Activated naive CD4-positive, alpha-beta T cell treated with Interleukin-2 at 50 U/mL for 16 hours (primary cell): ENCODE data around the gene KIF16B.
"Not testable (repeated sequence)": the region's sequence is repeated elsewhere in the genome, so short reads cannot be mapped to it uniquely, and the experiment has no call there.

Experiments
- DNase-seq: peaks from one replicate; pipeline ENCODE4 v3.0.0-alpha.2; 2020

Gene KIF16B

DNA sequence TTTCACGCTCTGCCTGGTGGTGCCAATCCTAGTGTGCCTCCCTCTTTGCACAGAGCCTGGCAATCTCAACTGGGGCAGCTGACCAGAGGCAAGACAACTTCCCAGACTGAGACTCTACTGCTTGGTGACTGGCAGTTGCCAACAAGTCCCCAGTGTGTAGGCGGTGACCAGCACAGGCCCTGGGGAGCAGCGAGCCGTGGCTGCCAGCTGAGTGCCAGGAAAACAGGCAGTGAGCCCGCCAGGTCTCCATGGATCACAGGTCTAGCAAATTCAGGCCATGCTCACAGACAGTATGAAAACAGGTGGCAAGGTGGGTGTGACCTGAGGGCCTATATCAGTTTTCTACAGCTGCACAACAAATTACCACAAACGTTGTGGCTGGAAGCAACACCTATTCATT lies 289.9 kb downstream of the KIF16B start:
- no peak for DNase-seq

DNA sequence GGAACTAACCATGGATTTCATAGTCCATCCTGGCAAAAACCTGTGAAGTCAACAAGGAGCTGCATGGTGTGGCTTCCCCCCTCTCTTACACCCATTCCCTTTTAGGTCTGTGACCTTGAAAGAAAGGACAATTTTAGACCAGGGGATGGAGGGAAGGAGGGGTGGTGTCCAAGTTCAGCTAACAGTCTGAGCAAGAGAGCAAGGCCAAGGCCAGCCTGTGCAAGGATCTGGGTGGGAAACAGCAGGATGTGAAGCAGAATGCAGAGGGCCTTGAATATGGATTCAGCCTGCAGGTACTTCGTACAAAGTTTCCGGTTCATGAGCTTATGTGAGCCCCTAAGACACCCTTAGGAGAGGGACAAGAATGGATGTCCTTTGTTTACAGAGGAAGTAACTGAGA lies 293.0 kb downstream of the KIF16B start:
- DNase-seq: no peak

DNA sequence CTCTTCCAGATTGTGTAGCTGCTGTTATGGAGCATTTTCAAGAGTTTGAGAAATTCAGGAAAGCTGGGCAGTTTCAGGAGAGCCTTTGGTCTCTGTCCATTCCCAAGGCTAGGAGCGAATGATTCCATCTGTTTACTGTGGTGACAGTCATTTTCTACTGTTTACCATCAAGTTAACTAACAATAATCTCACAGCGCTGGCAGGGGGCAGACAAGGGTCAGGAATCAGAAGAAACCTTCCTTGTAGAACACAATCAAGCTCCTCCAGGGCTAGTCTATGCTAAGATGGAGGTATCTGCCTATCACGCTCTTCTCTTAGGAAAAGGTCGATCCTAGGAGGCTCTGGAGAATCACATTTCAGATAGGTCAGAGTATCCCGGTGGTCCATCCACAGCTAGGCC lies 293.9 kb downstream of the KIF16B start:
- DNase-seq: no peak

DNA sequence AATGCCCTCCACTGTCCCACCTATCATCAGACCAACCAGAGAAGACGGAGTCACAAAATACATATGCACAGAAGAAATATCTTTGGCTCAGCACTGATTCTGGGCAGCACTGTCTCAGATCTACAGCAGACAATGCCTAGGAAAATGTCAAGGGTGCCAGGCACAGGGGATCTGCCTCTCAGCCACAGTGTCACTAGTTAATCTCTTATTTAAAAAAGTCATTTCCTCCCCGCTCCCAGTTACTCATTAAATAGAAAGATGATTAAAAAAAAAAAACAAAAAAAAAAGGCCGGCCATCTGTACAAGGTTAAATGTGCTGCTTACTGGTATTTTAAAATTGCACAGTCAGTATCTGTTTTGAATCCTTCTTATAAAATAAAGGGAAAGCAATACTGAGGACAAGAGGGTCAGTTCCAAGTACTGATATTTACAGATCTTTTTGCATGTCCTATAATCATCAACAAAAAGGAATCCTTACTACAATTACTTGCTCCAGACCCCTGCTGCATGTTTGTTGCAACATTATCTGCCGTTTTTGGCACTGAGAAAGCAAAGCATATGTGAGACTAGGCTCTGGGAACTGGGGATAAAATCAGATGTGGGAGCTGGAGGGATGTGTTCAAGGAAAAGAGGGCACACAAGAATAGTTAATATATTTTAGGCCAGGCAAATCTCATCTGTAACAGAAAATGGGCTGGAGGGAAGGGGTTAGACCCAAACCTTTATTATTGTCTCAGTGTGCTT lies 299.3 kb downstream of the KIF16B start:
- no peak for DNase-seq

DNA sequence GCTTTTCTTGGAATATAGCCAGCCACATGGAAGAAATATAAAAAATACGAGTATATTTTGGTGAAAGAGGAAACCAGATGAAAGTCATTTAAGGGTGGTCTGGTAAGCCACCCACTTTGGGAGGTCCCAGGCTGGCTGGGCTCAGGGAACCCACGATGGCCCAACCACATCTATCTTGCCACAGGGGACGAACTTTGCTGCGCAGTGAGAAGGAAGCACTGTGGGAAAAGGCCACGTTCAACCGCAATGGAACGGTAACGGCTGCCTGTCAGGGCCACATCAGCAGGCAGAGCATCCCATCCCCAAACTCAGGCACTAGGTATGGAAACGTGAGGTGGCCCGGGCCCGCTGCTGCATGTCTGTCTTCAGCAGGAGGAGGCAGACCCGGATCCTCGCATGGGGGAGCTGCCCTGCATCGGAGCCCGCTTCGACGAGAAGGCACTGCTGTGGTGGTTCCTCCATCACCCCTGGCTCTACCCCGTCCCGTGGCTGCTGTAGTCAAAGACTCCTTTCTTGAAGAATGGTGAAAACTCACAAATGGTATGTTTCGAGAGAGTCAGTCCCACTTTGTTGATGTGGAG lies 300.4 kb downstream of the KIF16B start:
- no peak for DNase-seq

DNA sequence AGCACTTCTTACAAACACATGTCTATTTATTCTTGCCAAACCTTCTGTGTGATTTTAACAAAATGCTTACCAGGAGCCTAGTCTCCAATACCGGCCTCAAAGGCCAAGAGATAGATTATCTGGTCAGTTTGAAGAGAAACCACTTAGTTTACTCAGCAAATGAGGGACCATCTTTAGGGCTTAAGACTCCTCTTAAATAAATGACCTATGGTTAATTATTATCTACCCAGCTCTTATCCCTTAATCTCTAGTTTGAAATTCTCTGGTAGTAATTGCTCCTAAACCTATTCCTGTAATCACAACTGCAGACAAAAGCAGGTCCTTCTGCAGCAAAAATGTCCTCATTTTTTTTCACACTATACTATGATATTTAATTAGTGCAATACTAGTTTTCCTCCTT lies 301.8 kb downstream of the KIF16B start:
- no peak for DNase-seq

DNA sequence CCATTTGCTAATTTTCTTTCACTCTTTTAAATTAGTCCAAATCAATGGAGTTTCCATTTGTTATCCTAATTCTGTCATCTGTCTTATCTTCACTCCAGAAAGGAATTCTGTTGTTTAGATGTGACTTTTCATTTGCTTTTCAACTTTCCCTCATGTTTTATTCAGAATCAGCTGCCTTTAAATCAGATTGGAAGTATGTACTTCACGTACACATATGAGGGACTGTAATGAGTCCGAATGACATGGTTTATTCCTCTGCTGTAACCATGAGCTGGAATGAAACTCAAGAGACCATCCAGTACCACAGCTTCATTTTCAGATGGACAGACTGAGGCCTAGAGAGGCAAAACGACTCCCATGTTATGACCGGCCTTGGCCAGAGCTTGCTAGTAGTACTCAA lies 302.3 kb downstream of the KIF16B start:
- DNase-seq: no peak

DNA sequence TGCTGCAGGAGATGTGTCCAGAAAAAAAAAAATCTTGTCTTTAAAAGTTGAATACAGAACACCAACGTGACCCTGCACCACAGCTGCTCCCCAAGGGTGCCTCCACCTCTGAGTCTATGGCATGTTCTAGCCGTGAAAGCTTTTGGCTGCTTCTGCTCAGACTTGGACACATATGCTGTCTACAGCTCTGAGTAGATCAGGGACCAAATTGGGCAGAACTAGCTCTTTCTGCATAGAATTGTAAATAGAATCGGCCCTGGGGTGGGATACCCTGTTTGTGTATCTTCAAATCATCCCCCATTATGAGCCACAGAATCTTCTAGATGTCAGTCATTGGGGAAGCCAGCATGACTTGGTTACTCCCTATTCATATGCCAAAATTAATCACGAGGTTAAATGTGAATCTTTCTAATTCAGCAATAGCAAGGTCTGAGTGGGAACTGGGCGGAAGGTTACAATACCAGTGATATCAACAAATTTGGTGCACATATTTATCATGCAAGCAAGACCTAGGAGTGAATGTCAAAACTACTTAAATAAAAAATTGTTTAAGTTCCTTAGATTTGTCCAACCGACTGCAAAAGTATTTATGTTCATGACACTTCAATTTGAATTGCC lies 302.8 kb downstream of the KIF16B start:
- no peak for DNase-seq

DNA sequence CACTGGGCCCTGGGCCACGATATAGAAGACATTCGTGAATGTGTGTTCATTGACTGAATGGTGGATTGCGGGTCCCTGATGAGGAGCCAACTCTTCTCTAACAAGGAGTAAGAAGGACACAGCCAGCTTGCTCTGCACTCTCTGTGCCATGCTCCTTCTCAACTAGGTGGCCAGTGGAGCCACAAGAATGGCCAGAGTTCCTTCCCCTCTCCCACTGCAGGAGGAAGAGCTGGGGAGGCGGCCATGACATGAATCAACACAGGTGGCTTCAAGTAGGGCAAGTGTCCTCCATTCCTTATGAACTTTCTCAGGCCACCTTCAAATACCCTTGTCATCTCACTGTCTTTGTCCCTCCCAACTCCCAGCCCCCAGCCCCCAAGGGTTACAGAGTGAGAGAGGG lies 305.7 kb downstream of the KIF16B start:
- no peak for DNase-seq

DNA sequence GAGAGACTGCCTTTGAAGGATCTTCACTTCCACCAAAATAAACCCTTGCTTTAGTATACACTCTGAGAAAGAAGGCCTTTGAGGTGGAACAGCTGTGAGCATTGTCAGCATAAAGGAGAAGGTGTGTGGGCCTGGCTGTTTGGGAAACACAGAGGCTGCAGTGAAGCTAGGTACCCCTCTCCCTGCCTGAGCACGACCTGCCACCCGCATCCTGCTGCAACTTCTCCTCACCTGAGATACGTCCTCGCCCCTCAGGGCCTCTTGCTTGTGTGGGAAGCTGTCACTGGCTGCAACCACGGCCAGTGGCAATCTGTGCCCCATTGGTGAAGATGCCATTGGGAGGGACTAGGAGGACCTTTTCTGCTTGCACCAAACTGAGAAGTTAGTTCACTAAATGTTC lies 307.9 kb downstream of the KIF16B start:
- no peak for DNase-seq

DNA sequence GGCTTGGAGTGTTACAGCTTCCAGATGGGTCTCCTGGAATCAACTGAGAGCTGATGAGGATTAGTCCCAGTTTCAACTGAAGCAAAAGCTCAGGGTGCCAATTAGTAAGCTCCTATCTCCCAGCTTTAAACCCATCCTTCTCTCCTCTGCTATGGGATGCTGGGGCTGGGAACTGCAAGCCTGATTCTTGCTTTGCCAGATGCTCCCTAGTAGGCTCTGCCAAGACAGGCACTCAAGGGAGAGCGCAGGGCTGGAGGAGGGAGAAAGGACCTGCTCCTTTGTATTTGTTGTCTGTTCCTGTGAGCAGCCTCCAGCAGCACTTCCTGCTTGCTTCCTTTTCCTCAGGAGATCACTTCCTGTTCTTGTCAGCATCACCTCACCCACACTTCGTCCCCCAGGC lies 309.7 kb downstream of the KIF16B start:
- DNase-seq: no peak

DNA sequence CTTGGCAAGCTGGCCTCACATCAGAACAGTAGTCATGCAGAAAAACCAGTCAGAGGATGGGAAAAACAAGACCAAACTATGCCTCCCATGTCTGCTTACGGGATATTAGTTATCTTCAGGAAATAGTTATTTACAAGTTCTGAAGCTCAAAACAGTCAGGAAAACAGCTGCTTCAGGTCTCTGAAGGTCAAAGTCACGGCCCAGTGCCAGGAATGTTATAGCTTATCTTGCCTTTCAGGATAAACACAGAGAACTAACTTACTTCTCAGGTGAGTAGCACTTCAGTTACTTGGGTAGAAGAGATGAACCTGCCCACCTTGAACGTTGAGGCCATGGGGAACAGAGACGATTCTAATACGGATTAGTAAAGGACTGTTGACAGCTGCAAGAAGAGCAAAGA lies 310.7 kb downstream of the KIF16B start:
- DNase-seq: no peak

DNA sequence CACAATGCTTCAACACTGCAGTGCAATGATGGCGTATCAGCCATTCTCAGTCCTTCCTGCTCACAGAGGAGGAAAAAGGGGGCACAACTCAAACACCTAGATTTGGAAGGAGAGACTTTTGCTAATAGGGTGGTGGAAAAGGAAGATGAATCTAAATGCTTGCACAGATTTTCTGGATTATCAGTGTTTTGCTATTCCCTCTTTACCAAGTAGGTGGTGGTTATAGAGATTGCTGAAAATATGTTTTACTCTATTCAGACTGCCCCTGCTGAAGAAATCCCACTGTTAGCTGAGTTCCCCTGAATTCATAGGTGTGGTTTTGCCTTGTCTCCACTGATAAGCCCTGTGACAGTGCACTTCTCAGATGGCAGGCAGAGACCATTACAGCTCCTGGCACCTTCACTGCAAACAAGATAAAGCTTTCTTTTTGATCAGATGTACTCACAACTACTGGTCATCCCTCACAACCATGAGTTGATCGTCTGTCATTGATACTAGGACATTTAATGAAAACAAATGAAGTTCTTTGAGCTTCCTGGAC lies 311.4 kb downstream of the KIF16B start:
- no peak for DNase-seq

DNA sequence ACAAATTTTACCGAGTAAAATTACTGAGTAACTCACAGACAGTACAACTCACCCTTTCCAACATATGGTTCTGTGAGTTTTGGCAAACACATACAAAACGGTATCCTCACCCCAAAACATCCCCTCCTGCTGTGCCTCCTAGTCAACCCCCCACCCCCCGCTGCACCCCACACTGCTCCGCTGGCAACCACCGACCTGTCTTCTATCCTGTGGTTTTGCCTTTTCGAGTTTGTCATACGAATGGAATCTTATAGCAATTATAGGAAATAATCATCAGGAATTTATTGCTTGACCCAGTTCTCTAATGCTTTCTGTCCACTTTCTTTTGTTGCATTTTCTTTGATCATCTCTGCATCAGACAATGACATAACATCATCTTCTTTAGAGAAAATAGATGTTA lies 312.3 kb downstream of the KIF16B start:
- DNase-seq: no peak

DNA sequence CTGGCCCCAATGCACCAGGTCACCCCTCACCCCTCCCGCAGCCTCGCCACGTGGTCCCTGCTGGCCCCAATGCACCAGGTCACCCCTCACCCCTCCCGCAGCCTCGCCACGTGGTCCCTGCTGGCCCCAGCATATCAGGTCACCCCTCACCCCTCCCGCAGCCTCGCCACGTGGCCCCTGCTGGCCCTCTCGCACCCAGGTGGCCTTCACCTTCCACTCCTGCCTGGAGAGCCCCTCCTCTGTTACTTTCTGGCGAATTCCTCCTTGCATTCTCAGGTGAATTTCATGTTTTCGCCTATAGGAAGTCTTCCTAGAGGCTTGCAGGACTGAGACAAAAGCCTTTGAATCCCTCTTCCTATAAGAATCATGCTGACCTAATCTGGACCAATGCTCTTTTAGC lies 313.1 kb downstream of the KIF16B start:
- not testable (repeated sequence) for DNase-seq

DNA sequence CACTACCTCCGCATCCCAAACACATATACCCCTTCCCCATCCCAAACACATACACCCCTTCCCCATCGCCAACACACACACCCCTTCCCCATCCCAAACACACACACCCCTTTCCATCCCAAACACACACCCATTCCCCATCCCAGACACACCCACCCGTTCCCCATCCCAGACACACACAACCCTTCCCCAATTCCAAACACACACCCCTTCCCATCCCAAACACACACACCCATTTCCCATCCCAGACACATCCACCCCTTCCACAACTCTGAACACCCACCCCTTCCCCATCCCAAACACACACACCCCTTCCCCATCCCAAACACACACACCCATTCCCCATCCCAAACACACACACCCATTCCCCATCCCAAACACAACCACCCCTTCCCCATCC lies 314.5 kb downstream of the KIF16B start:
- DNase-seq: no peak

DNA sequence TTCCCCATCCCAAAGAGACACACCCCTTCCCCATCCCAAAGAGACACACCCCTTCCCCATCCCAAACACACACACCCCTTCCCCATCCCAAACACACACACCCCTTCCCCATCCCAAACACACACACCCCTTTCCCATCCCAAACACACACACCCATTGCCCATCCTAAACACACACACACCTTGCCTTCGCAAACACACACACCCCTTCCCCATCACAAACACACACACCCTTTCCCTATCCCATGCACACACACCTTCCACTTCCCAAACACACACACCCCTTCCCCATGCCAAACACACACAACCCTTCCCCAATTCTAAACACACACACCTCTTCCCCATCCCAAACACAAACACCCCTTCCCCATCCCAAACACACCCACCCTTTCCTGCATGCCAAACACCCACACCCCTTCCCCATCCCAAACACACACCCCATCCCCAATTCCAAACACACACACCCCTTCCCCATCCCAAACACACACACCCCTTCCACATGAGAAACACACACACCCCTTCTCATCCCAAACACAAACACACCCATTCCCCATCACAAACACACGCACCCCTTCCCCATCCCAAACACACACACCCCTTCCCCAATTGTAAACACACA lies 315.3 kb downstream of the KIF16B start:
- DNase-seq: no peak

DNA sequence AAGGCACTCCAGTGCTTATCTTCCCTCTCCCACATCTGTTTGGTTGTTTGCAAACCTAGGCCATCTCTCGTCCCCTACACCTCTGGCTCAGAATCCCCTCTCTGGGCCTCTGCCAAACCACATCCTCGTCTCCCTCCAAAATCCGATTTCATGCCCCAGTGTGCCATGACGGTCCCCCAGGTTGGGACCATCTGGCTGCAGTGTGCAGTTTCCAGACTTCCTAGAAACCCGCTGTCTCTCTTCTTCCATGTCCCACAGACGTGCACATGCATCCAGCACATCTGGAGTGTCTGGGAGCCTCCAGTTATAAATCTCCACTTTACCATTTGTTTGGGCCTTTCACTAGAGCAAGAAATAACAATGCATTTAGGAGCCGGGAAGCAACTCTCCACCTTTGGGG lies 316.2 kb downstream of the KIF16B start:
- no peak for DNase-seq

DNA sequence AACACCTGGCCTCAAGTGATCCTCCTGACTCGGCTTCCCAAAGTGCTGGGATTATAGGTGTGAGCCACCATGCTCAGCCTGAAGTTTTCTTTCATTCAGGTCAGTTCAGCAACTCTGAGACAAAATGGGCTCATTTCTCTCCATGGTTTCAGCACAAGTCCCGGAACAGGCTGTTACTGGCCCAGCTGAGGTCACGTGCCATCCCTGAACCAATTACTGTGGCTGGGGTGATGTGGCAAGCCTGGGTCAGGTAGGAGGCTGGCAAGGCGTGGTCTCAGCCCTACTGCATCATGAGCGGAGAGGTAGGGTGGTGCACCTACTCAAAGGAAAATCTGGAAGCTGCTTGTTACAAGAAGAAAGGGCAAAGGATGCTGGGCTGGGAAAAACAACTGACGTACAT lies 326.4 kb downstream of the KIF16B start:
- no peak for DNase-seq

DNA sequence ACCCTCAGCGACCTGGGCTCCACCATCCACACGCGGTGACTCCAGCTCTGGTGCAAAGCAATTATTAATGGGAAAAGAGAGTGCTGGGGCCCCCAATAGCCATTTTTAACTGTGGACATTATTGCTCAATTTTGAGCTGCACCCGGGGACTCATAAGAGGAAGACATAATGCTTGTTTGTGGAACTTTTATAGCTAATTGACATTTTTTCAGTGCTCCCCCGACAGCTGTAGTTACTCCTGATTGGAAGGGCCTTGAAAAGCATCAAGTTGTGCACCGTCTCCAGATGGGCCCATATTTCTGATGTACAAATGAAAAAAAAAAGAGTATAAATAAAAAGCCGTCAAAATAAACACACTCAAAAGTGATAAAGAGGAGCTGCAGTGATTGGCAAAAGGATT lies 327.0 kb downstream of the KIF16B start:
- DNase-seq: no peak

DNA sequence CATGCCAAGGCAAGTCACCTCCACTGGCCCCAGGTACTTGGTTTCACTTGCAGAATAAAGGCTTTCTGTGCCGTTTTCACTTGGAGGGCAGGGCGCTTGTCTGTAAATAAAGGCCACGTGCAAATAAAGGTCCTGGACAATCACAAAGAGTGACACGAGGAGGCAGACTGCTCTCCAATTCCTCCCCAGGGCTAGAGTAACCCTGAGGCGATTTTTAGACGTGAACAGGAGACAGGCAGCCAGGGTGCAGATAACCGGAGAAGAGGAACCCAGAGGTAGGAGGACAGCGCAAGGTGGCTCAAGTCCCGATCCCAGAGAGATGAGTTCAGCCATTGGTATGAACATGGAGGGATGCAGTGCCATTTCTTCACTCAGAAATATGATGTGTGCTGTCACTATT lies 327.4 kb downstream of the KIF16B start:
- DNase-seq: no peak

DNA sequence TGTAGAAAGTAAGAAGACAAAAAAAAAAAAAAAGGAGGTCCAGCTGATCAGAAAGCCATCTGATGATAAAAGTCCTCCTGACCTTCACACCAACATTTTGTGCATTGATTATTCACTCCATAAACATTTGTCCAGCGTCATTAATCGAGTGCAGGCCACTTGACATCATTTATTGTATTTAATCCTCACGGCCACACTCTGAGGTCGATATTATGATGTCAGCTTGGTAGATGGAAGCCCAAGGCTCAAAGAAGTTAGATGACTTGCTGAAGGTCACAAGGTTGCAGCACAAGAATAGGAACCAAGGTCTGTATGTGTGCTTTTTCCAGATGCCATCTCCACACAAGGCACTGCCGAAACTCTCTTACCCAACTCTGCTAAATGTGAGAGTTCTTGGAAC lies 328.4 kb downstream of the KIF16B start:
- DNase-seq: no peak

DNA sequence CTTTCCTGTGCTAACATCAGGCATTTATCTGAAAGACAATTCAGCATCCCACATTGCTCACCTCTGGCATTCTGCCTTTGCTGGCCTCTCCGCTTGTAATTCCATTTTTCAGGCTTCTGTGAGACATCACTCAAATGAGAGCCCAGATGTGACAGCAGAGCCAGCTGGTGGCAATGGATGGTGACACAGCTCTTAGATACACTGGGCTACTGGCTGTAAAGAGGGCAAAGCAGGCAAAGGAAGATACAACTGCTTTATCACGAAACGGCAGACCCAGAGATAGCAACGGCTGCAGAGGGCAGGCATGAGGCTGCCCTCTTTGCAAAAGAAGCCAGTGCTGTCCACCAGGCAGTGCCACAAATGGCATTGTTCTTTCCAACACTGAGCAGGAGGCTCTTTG lies 329.8 kb downstream of the KIF16B start:
- no peak for DNase-seq

DNA sequence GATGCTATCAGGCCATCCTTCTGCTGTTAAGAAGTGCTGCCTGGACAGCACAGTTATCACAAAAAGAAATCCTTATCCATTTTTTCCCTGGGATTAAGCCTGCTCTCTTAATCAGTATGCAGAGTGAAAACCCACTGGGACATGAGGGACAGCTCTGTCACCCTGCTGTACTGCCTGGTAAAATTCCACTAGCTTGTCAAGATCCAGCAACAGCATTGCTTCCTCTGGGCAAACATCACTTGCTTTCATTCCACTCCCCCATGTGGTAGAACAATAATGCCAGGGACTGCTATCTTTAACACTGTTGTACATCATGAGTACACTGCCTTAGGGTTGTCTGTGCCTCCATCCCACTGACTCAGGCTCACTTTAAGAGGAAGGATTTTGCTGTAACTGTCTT lies 331.3 kb downstream of the KIF16B start:
- no peak for DNase-seq
